ENCODE data around the gene DLX3. TPM values are rescaled to one million over a fixed set of nuclear protein-coding genes. Genes with fewer than 3 reads are reported as not detected.

The DLX3 gene
- polyA plus RNA-seq, 2 of the 4 experiments (the other 2 are of a cell fraction) = 0.17 TPM; not detected in 1

DNA sequence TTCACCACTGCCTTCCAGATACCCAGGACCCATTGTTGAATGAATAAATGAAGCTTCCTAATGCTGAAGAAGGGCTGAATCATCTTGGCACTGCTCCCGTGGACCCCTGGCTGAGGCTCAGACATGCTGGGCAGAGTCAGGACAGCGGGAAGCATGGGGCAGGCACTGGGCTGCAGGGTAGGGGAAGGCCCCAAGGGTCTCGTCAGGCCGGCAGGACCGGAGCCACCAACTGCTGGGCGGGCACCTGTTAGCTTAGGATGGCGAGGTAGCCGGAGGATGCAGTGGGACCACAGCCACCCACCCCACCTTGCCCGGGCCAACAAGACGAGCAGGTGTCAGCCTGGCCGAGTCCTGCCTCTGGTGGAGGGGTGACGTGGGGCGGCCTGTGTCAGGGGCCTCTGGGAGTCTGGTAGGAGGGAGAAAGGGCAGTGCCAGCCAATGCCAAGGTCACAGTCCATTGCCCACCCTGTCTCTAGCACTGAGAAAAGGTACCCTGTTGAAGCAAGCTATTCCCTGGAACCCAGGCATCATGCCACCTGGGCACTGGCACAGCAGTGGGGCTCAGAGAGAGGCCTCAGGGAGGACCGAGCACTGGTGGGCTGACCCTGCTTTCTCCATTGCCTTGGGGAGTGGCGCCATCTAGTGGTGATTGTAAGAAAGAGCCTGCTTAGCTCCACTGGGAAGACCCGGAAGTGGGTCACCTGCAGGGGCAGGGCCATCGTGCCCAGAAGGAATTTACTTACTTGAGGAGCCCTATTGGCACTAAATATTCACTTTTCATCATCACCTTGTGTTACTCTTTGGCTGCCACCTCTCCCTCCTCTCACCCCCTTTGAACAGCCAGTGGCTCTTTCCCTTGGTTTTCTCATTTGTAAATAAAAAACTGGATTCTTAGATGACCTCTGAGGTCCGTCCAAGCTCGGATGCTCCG is 3.0 kb upstream of the DLX3 start:
- peak overlapping the region; percentile 54 to 71 for H3K27ac ChIP-seq
- no peak overlapping the region for H3K4me3 ChIP-seq
- no peak for TF ChIP-seq SREBF2 (IDR thresholded peaks at IDR 0.05)
- TF ChIP-seq, protein P1, sequence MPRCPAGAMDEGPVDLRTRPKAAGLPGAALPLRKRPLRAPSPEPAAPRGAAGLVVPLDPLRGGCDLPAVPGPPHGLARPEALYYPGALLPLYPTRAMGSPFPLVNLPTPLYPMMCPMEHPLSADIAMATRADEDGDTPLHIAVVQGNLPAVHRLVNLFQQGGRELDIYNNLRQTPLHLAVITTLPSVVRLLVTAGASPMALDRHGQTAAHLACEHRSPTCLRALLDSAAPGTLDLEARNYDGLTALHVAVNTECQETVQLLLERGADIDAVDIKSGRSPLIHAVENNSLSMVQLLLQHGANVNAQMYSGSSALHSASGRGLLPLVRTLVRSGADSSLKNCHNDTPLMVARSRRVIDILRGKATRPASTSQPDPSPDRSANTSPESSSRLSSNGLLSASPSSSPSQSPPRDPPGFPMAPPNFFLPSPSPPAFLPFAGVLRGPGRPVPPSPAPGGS (IDR thresholded peaks at IDR 0.05) = no peak
- no peak for TF ChIP-seq ZSCAN20 (CRISPR knock-in tag; IDR thresholded peaks at IDR 0.05)
- TF ChIP-seq, protein P2, sequence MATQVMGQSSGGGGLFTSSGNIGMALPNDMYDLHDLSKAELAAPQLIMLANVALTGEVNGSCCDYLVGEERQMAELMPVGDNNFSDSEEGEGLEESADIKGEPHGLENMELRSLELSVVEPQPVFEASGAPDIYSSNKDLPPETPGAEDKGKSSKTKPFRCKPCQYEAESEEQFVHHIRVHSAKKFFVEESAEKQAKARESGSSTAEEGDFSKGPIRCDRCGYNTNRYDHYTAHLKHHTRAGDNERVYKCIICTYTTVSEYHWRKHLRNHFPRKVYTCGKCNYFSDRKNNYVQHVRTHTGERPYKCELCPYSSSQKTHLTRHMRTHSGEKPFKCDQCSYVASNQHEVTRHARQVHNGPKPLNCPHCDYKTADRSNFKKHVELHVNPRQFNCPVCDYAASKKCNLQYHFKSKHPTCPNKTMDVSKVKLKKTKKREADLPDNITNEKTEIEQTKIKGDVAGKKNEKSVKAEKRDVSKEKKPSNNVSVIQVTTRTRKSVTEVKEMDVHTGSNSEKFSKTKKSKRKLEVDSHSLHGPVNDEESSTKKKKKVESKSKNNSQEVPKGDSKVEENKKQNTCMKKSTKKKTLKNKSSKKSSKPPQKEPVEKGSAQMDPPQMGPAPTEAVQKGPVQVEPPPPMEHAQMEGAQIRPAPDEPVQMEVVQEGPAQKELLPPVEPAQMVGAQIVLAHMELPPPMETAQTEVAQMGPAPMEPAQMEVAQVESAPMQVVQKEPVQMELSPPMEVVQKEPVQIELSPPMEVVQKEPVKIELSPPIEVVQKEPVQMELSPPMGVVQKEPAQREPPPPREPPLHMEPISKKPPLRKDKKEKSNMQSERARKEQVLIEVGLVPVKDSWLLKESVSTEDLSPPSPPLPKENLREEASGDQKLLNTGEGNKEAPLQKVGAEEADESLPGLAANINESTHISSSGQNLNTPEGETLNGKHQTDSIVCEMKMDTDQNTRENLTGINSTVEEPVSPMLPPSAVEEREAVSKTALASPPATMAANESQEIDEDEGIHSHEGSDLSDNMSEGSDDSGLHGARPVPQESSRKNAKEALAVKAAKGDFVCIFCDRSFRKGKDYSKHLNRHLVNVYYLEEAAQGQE (IDR thresholded peaks at IDR 0.05) = no peak
- peak; percentile 99 for TF ChIP-seq CTCF (IDR thresholded peaks at IDR 0.05)
- TF ChIP-seq MAZ (IDR thresholded peaks at IDR 0.05; ENCODE audit: borderline replicate concordance, low read depth, low read length) = no peak
- no peak for TF ChIP-seq NR3C1 (IDR thresholded peaks at IDR 0.05)
- TF ChIP-seq E2F6 (IDR thresholded peaks at IDR 0.05; ENCODE audit: borderline replicate concordance, low read depth) = no peak
- TF ChIP-seq POLR2A (IDR thresholded peaks at IDR 0.05; ENCODE audit: low read length) = no peak
- TF ChIP-seq, protein P3, sequence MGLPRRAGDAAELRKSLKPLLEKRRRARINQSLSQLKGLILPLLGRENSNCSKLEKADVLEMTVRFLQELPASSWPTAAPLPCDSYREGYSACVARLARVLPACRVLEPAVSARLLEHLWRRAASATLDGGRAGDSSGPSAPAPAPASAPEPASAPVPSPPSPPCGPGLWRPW (IDR thresholded peaks at IDR 0.05) = no peak
- TF ChIP-seq SMC3 (IDR thresholded peaks at IDR 0.05) = peak; percentile 95
- no peak for TF ChIP-seq NPAS2 (CRISPR knock-in tag; IDR thresholded peaks at IDR 0.05; ENCODE audit: borderline replicate concordance)
- TF ChIP-seq TP53 (CRISPR knock-in tag; IDR thresholded peaks at IDR 0.05) = no peak
- TF ChIP-seq MAFK (IDR thresholded peaks at IDR 0.05; ENCODE audit: partially characterized antibody) = no peak
- TF ChIP-seq TFCP2L1 (CRISPR knock-in tag; IDR thresholded peaks at IDR 0.05) = no peak
- 0 out of 2 replicates have a peak, but pooled peaks have one; percentile 30 for TF ChIP-seq ELK1 (IDR thresholded peaks at IDR 0.05; ENCODE audit: low read depth, low read length)
- no peak for TF ChIP-seq NFE2L2 (conservative IDR thresholded peaks at IDR 0.05; ENCODE audit: low read length)
- TF ChIP-seq FOSB (CRISPR knock-in tag; IDR thresholded peaks at IDR 0.05) = no peak
- TF ChIP-seq KDM1A (IDR thresholded peaks at IDR 0.05; ENCODE audit: low read depth) = no peak
- peak; percentile 99 for TF ChIP-seq RAD21 (conservative IDR thresholded peaks at IDR 0.05 in 1 of 2, IDR thresholded peaks at IDR 0.05 in 1 of 2)
- TF ChIP-seq, protein P4, sequence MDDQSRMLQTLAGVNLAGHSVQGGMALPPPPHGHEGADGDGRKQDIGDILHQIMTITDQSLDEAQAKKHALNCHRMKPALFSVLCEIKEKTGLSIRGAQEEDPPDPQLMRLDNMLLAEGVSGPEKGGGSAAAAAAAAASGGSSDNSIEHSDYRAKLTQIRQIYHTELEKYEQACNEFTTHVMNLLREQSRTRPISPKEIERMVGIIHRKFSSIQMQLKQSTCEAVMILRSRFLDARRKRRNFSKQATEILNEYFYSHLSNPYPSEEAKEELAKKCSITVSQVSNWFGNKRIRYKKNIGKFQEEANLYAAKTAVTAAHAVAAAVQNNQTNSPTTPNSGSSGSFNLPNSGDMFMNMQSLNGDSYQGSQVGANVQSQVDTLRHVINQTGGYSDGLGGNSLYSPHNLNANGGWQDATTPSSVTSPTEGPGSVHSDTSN (IDR thresholded peaks at IDR 0.05) = no peak
- DNase-seq (ENCODE audit: low read depth in 1 of 2, low spot score in 1 of 2) (peak; percentile 92 to 95), ATAC-seq (peak; percentile 73 to 88), FAIRE-seq (no peak)
- H3K9me3 ChIP-seq = no peaks in the 10 kb centered on the region
- ChIA-PET POLR2A (interaction anchor here (1.1 to 2.1 kb wide), 4 partner anchors 62 to 290 kb away, joined by 3 to 8 read pairs (median 4); partner anchors contain the start of gene SLC35B1), CTCF (interaction anchor here (0.6 to 82.2 kb wide), 97 partner anchors 8 to 590 kb away, joined by 3 to 2613 read pairs (median 5); partner anchors contain the start of genes DLX4, FAM117A, ITGA3 and NXPH3)
- H3K4me1 ChIP-seq = peaks cover 29% of the 10 kb centered on the region
- 47% methylated on average over 20 of the region's 20 CpGs for WGBS (ENCODE audit: missing lambda C conversion rate)
- peak overlapping the region; percentile 98 for H3K4me2 ChIP-seq

Data from A549 (cell line).